ENCODE measurements around the gene ARHGAP26.
"Not testable (repeated sequence)": the region's sequence is repeated elsewhere in the genome, so short reads cannot be mapped to it uniquely, and the experiment has no call there.

Gene ARHGAP26

GRCh38 chr5:143092711-143093451, 322.7 kb downstream of the ARHGAP26 start:
- not testable (repeated sequence) for DNase-seq (ENCODE audit: low spot score)

- no peak for DNase-seq (ENCODE audit: low spot score)
Observed at GRCh38 chr5:143093452-143094086, 323.4 kb downstream of the ARHGAP26 start.

GRCh38 chr5:143094087-143094521, 323.9 kb downstream of the ARHGAP26 start:
- no peak for DNase-seq (ENCODE audit: low spot score)

- not testable (repeated sequence) for DNase-seq (ENCODE audit: low spot score)
Observed at GRCh38 chr5:143094608-143095007, 324.4 kb downstream of the ARHGAP26 start.

- DNase-seq (ENCODE audit: low spot score): no peak
Observed at GRCh38 chr5:143101121-143101520, 330.9 kb downstream of the ARHGAP26 start.

GRCh38 chr5:143101725-143102386, 331.7 kb downstream of the ARHGAP26 start:
- no peak for DNase-seq (ENCODE audit: low spot score)

GRCh38 chr5:143102411-143102810, 332.2 kb downstream of the ARHGAP26 start:
- DNase-seq (ENCODE audit: low spot score): no peak

- no peak for DNase-seq (ENCODE audit: low spot score)
Observed at GRCh38 chr5:143105216-143105905, 335.2 kb downstream of the ARHGAP26 start.

- peak; percentile 65 for DNase-seq (ENCODE audit: low spot score)
Observed at GRCh38 chr5:143106174-143106573, 336.0 kb downstream of the ARHGAP26 start.

GRCh38 chr5:143108498-143109128, 338.4 kb downstream of the ARHGAP26 start:
- DNase-seq (ENCODE audit: low spot score): no peak

- DNase-seq (ENCODE audit: low spot score): no peak
Observed at GRCh38 chr5:143110591-143110990, 340.4 kb downstream of the ARHGAP26 start.

- DNase-seq (ENCODE audit: low spot score): no peak
Observed at GRCh38 chr5:143111799-143112198, 341.6 kb downstream of the ARHGAP26 start.

- no peak for DNase-seq (ENCODE audit: low spot score)
Observed at GRCh38 chr5:143113461-143113860, 343.3 kb downstream of the ARHGAP26 start.

- no peak for DNase-seq (ENCODE audit: low spot score)
Observed at GRCh38 chr5:143114481-143114880, 344.3 kb downstream of the ARHGAP26 start.

GRCh38 chr5:143115381-143115780, 345.2 kb downstream of the ARHGAP26 start:
- DNase-seq (ENCODE audit: low spot score): no peak

- DNase-seq (ENCODE audit: low spot score): no peak
Observed at GRCh38 chr5:143116814-143117213, 346.6 kb downstream of the ARHGAP26 start.

- no peak for DNase-seq (ENCODE audit: low spot score)
Observed at GRCh38 chr5:143117821-143118220, 347.6 kb downstream of the ARHGAP26 start.

- DNase-seq (ENCODE audit: low spot score): no peak
Observed at GRCh38 chr5:143118222-143118621, 348.0 kb downstream of the ARHGAP26 start.

GRCh38 chr5:143118818-143119217, 348.6 kb downstream of the ARHGAP26 start:
- DNase-seq (ENCODE audit: low spot score): not testable (repeated sequence)

- DNase-seq (ENCODE audit: low spot score): no peak
Observed at GRCh38 chr5:143119291-143119769, 349.2 kb downstream of the ARHGAP26 start.

GRCh38 chr5:143119881-143120341, 349.7 kb downstream of the ARHGAP26 start:
- no peak for DNase-seq (ENCODE audit: low spot score)

All from HuH-7 (cell line).